Activated gamma-delta T cell treated with anti-CD3 and anti-CD28 coated beads, Interleukin-2, amount 50 U/mL, for 16 hours (primary cell): ENCODE data around the gene MICOS13.

Experiments
- DNase-seq: peaks from one replicate; pipeline ENCODE4 v3.0.0-alpha.2; 2020; ENCODE audit warnings: low read depth

The MICOS13 gene

GRCh38 chr19:5687360-5688198 lies 7.3 kb upstream of the MICOS13 start:
- no peak for DNase-seq

DNA sequence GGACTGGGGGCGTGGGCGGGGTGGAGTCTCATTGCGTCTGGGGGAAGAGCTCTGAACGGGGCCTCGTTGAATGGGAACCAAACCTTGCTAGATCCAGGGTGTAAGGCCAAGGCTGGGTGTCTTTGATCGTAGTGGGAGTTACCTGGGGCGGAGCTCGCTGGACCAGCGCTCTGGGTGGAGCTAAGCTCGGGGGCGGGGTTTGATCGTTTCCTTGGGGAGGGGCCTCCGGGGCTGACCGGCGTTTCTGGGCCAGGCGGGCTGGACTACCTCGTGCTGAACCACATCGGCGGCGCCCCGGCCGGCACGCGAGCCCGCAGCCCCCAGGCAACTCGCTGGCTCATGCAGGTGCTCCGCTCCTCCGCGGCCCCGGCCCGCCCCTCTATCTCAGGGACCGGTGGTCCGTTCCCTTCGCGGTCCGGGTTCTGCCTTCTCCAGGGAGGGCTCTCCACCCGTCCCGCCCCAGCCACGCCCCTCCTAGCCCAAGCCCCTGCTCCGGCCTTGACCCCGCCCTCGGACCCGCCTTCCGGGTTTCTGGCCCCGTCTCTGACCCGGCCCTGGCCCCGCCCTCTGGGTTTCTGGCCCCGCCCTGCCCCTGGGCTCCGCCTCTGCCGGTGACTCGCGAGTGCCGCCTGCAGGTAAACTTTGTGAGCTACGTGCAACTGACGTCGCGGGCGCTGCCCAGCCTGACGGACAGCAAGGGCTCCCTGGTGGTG lies 6.5 kb upstream of the MICOS13 start:
- DNase-seq: peak; percentile 98

GRCh38 chr19:5686326-5686646 lies 6.0 kb upstream of the MICOS13 start:
- DNase-seq: no peak

DNA sequence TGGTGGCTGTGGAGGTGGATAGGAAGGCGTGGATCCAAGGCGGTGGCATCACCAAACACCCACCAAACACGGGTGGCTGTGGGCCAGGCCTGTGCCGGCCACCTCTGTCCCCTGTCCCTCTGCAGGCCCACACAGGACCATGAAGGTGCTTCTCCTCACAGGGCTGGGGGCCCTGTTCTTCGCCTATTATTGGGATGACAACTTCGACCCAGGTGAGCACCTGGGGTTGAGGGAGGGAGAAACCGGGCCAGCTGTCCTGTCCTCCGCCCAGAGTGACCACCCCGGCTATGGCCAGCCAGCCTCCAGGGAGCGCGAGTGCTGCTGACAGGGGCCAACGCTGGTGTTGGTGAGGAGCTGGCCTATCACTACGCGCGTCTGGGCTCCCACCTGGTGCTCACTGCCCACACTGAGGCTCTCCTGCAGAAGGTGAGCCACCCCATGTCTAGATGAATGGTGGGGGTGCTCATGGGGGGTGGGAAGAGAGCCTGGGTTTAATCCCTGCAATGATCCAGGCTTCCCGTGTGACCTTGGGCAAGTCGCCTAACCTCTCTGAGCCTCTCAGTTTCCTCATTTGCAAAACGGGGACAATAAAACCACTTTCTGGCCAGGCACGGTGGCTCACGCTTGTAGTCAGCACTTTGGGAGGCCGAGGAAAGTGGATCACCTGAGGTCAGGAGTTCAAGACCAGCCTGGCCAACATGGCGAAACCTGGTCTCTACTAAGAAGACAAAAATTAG lies 4.5 kb upstream of the MICOS13 start:
- DNase-seq: no peak

DNA sequence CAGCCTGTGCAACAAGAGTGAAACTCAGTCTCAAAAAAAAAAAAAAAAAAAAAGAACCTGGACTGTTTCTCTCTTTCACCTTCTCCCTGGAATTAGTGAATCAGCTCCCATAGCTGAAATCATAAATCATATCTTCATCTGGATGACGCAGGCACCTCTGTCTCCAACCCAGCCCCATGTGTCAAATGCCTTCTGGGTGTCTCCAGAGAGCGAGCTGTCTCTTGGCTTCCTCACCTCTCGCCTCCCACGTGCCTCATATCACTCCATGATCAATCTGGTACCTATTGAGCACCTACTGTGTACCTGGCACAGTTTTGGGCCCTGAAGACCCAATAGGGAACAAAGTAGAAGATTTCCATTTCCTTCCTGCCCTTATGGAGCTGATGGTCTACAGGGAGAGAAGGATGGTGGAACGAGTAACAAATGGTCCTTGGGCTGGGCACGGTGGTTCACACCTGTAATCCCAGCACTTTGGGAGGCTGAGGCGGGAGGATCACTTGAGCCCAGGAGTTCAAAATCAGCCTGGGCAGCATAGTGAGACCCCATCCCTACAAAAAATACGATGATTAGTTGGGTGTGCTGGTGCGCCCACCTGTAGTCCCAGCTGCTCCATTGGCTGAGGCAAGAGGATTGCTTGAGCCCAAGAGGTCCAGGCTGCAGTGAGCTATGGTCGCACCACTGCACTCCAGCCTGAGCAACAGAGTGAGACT lies 3.0 kb upstream of the MICOS13 start:
- DNase-seq: no peak

- DNase-seq: no peak
Observed at GRCh38 chr19:5682107-5682482, 1.8 kb upstream of the MICOS13 start.

GRCh38 chr19:5681391-5682106 lies 1.2 kb upstream of the MICOS13 start:
- no peak for DNase-seq

DNA sequence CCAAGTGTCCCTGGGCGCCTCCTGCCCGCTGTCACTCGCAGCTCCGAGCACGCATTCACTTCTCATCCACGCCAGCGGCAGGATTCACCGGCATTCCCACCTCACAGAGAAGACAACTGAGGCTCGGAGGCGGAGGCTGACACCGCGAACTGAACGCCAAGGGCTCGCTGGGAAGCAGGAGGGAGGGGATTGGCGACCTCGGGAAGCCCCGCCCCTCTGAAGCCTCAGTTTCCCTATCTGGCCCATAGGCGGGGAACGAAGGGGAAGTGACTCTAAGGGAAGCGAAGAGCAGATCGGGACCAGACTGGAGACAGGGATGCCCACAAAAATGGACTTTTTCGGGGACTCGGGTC lies 256 bp downstream of the MICOS13 start:
- no peak for DNase-seq

DNA sequence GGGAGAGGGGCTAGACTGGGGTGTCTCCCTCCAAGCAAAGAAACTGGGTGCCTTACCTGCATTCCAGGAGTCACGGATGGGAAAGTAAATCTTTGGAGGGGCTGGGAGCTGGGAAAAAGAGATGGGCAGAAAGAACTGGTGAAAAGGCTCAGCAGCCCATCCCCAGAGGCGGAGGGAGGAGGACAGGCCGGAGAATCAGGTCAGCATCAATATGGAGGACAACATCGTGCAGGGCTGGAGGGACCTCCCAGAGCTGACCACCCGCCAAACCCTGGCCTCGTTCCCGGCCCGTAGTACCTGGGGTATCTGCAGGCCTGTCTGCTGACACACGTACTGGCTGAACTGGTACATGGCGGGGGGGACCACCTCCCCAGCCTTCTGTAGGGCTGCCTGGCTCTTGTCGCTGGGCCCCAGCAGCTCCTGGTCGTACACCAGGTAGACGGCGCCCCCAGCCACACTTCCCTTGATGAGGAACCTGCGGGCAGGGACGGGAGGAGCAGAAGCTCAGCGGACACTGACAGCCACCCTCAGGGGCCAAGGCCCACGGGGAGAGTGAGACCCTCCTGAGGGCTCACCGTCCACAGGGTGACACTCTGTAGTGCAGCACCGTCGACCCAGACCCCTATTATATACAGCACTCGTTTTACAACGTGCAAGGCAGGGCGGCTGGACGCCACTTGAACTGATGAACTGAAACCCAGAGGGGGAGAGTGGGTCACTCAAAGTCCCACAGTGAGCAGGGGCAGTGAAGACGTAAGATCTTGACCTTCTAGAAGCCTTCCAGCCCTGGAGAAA lies 830 bp downstream of the MICOS13 start:
- no peak for DNase-seq

- no peak for DNase-seq
Observed at GRCh38 chr19:5678071-5678718, 2.1 kb downstream of the MICOS13 start.

GRCh38 chr19:5677580-5677979 lies 2.7 kb downstream of the MICOS13 start:
- DNase-seq: no peak

DNA sequence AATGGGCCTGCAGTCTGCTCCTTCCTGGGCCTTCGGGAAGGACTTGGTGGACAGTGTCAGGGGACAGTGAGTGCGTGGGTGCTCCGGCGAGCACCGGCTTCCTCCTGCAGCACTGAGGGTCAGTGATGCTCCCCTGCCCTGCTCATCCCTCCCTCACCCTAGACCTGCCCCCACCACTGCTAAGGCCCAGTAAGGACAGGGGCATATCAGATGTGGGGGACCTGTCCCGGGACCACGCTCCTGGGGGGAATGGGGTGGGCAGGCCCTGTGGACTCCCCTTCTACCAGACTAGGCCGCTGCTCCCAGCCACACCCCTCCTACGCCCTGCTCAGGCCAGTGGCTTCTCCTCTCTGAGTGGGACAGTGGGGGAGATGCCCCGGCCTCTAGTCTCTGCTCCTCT lies 3.2 kb downstream of the MICOS13 start:
- DNase-seq: no peak

DNA sequence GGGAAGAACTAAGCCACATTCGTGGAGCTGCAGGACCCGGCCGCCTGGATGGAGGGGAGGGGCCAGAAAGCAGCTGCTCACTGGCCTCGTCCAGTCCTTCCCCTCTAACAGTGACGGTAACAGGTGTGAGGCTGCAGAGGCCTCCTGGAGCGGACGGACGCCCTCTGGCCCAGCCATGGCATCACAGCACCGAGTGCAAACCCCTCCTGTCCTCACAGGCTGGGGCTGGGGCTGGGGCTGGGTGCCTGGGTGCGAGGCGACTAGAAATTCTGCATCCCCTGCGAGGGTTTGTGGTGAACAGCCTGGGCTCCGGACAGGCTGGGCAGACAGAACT lies 3.6 kb downstream of the MICOS13 start:
- no peak for DNase-seq

DNA sequence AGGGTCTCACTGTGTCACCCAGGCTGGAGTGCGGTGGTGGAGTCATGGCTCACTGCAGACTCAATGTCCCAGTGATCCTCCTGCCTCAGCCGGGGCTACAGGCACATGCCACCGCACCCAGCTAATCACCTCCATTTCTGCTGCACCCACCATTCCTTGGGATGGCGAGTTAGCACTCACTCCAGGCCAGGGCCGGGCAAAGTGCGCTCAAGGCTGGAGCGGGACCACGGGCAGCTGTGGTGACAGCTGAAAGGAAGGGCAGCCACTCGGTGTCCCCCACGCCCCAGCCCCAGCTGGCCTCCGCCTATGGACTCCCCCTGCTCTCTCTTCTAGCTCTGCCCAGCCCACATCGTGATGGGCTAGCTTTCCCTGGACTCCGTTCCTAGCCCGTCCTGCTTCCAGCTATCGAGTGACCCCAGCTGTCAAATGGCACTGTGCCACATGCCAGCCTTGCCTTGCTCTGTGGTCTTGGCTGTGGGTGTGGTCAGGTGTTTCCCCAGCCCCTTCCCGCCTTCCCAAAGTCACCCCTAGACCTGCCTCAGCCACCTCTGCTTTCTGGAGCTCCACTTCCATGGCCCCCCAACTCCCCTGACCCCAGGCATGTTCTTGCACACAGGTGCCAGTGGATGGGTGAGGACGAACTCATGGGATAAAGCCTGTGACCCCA lies 4.1 kb downstream of the MICOS13 start:
- no peak for DNase-seq

DNA sequence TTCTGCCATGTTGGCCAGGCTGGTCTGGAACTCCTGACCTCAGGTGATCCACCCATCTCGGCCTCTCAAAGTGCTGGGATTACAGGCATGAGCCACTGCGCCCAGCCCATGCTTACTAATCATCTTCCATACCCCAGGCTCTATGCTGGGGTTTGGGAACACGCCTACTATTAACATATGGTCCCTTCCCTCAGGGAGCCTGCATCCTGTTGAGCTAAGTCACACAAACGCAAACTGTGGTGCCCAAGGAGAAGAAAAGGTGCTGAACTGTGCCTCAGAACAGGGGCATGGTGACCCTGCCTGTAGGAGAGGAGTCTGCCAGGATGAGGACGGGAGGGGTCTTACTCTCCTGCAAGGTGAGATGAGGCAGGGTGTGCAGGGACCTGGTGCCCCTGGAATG lies 5.6 kb downstream of the MICOS13 start:
- no peak for DNase-seq

DNA sequence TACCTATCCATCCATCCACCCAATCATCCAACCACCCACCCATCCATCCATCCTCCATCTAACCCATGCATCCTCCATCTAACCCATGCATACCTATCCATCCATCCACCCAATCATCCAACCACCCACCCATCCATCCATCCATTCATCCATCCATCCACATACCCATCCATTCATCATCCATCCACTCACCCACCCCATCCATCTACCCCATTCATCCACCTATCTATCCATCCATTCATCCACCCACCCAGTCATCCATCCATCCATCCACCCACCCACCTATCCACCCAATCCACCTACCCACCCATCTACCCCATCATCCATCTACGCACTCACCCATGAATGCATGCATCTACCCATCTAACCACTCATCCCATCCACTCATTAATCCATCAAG lies 6.6 kb downstream of the MICOS13 start:
- DNase-seq: no peak

DNA sequence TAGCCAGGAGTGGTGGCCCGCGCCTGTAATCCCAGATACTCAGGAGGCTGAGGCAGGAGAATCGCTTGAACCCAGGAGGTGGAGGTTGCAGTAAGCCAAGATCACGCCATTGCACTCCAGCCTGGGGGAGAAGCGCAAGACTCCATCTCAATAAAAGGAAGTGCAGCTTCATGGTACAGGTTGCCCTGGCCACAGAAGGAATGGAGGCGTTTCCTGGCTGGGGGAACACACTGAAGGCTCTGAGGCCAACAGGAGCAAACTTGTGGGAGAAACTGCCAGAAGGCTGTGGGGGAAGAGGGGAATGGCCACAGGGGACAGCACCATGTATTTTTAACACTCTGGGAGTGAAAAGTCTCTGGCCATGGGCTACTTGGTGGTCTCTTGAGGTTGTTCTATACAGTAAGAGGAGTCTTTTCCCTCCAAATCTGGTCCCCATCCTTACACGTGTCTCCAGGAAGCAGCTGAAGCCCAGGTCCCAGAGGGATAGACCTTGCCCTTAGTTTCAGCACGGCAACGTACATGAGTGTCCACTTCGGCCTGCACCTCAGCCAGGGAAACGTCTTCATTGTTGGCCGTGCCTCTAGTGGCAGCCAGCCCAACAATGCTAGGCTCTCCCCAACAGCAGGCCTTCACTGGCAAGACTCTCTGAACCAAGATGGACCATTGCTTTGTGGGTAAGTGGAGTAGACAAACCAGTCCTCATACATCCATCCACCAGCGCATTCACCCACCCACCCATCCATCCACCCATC lies 7.4 kb downstream of the MICOS13 start:
- no peak for DNase-seq

- no peak for DNase-seq
Observed at GRCh38 chr19:5671600-5671999, 8.7 kb downstream of the MICOS13 start.

DNA sequence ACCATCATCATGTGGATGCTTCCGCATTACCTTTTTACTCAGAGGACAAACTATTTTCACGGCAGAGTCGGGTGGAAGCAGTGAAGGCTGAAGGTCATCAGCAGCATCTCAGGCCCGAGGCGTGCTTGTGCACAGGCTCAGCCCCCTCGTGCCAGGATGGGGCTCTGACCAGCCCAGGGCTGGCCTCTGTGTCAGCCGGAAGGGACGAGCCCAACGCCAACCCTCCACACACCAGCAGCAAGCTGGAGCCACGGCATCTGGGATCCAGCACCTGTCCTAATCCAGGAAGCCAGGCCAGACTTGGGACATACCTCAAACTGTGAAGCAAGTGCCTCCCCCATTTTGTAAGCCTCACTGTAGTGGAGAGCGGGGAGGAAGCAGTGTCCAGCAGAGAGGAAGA lies 11.1 kb downstream of the MICOS13 start:
- no peak for DNase-seq
